GM18505 (cell line): ENCODE measurements around the gene TMEM43.

ENCODE experiments used
- ATAC-seq: cut with Tn5 transposase; IDR thresholded peaks from one replicate; pipeline ENCODE4 v1.9.1; 2021; ENCODE audit not compliant: unreplicated experiment
- POLR2A ChIP-seq: IDR thresholded peaks from 4 replicates; pipeline ENCODE4 v1.6.1; 2011; ENCODE audit warnings: borderline replicate concordance; ENCODE audit not compliant: insufficient read depth, insufficient read length; ENCODE audit errors: extremely low read depth

The TMEM43 gene

DNA sequence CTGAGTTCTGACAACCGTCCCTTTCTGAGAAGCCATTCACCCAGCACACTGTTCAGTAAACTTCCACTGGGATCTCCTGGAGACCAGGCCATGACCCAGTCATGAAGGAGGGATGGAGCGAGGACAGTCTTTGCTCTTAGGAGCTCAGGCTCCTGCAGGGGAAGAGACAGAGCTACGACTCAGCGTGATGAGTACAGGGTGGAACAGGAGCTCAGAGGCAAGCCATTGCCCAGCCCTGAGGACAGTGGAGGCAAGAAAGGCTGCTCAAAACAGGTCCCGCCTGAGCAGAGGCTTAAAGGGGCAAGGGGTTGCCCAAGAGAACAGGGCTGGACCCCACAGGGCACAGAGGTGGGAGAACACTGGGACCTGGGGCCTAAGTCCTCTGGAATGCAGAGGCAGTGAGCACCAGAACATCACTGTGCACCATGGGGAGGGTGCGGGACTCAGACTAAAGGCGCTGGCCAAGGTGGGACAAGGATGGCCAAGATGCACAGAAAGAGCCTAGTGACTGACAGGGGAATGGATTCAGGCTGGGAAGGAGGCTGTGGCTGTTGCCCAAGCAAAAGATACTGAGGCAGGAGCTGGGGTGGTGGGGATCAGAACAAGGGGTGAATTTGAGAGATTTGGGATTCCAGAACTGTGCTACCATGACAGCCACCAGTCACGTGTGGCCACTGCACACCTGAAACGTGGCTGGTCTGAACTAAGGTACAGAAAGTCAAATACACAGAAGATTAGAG lies 25.8 kb downstream of the TMEM43 start:
- ATAC-seq = no peak
- no peak for TF ChIP-seq POLR2A

DNA sequence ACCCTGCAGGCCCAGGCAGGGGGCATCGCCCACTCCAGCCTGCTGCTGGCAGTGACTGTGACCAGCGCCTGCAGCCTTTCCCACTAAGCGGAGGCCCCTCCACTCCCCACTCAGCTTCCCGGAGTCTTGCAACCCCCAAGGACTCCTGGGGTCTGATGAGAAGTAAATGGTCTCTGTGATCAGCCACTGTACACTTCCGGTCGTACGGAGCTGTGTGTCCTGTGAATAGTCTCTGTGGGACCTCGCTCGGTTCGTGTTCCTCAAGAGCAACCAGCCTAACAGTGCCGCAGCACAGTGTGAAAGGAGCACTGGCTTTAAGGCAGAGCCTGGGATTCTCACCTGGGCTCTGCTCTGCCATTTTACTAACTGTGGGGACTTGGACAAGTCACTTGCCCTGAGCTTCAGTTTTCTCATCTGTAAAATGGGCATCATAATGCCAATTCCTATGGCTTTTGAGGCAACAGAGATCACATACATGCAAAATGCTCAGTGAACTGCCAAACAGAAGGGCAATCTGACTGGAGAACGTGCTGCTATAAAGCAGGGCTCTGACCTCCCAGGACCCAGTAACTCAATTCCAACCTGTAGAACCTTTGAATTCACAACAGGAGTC lies 26.7 kb downstream of the TMEM43 start:
- TF ChIP-seq POLR2A = no peak
- no peak for ATAC-seq

DNA sequence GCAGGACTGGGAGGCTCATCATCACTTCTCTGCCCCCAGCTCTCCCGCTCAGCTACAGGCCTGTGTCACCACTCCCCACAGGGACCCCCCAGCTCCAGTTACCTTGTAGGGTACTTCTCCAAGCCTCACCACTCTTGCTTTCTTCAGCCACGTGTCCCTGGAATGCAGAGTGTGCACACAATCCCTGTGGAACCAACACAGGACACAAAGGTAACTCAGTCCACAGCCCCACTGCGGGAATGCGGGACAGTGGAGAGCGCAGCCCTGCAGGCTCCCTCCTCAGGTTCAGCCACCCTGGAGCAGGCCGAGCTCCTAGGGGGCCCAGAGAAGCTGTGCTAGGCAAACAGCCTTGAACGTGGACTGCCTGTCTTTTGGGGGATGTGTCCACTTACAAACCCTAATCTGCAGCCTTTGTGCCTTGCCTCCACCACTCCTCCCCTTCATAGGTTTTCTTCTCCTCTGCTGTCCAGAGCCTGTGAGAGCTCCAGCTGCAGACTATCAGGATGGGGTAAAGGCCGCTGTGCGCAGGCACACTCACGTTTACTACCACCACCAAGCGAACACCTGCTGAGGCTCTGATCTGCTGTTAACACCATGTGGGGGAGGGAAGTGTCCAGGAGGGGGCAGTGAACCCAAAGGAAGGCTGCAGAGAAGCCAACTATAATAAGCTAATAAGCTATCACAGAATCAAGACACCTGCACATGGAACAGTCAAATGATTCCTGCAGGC lies 27.5 kb downstream of the TMEM43 start:
- no peak for ATAC-seq
- no peak for TF ChIP-seq POLR2A

DNA sequence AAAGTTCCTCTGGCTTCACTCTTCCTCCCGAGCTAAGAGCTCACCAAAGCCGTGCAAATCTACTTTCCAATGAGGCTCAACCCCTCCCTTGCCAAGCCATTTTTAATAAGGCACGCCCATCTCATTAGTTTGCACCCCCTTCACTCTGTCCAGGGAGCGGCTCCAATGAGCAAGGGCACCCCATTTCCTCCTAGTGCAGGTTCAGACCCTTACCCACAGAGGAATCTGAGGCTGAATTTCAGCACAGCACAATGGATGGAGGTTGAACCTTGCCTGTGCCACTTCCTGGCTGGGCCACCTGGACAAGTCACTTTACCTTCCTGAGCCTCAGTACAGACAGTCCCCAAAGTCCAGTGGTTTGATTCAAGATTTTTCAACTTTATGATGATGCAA lies 28.1 kb downstream of the TMEM43 start:
- no peak for ATAC-seq
- TF ChIP-seq POLR2A = no peak

DNA sequence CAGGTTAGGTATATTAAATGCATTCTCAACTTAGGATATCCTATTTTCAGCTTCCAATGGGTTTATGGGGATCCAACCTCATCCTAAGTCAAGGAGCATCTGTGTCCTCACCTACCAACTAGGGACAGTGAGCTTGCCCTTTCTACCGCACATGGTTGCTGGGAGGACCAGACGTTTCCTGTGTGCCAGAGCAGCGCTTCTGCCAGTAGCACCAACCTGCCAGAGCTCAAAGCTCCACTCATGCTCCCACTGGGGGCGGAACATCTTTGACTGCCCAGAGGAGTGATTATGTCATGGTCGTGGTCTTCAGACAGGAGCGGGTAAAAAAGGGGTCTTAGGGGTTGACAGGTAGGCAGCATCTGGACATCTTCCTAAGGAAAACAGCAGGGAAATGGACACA lies 28.8 kb downstream of the TMEM43 start:
- ATAC-seq = no peak
- TF ChIP-seq POLR2A = no peak

DNA sequence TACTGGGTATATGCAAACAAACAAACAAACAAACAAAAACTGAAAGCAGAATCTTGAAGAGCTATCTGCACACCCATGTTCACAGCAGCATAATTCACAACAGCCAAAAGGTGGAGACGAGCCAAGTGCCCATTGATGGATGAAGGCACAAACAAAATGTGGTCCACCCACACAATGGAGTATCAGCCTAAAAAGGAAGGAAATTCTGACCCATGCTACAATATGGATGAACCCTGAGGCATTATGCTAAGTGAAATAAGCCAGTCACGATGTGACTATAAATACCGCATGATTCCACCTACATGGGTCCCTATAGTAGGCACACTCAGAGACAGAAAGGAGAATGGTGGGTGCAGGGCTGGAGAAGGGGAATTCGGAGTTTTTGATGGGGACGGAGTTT lies 29.4 kb downstream of the TMEM43 start:
- no peak for ATAC-seq
- TF ChIP-seq POLR2A = no peak

DNA sequence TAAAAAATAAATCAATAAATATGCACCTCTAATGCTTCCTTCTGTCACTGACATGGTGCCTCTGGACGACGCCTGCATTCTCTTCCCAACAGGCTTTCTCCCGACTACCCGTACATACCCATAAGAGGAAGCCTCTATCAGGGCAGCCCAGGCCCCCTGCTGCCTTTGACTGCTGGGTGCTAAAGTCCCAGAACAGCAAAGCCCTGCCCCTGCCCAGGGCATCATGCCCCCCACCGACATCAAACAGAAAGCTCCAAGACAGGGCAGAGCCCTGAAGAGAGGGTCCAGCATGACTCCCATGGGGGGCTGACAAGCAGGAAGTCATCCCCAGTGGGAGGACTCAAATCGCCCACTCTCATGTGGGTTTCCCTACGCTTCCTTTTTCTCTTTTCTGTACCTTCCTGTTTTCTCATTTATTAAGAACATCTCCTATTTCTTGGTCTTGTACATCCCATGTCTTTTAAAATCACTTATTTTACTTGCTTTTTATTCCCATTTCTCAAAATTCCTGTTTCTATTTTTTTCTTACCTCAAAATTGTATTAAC lies 30.1 kb downstream of the TMEM43 start:
- ATAC-seq = no peak

DNA sequence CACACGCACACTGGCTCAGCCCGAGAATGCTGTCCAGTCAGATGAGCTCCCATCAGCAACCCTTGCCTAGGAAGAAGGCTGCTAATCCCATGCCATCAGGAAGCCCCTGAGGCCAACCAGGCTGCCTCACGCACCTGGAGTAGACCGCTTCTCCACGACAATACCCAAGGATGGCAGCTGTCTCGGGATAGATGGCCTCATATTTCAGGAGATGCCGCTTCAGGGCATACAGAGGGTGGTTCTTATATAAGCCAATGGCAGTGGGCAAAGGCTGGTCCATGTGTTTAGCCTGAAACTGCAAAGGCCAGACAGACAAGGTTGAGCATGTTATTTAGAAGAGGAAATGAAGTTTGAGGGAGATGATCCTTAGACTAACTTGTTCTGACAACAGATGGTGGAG lies 31.3 kb downstream of the TMEM43 start:
- TF ChIP-seq POLR2A = no peak

More for the DNA sequence above, 30.1 kb downstream of the TMEM43 start:
- no peak for TF ChIP-seq POLR2A

DNA sequence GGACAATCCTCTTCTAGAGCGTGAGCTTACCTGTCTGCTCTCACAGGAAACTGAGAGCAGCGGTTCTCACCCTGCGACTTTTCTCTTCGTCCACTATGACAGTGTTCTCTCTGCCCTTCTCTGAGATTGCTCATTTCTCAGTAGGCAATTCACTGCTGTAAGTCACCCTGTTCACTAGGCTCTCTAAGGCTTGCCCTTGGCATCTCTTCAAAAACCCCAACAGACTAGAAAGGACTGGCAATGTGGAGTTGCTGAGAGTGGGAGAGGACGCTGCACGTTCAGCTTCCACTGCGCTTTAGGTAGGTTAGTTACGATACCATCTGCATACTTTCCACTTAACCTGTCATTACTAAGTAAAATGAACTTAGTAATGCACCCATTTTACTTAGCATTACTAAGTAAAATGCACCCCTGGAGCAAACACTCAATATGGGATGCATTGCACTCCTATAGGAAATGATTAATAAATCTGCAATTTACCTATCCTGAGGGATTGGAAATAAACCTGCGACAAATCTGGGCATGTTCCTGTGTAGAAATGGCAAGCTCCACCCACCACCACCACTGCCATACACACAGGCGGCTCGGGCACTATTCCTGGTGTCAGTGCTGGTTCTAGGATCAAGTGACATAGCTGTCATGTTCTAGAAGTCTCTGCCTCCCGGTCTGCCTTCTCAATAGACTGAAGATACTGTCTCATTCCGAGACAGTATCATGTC lies 32.1 kb downstream of the TMEM43 start:
- no peak for TF ChIP-seq POLR2A
- no peak for ATAC-seq

More for the DNA sequence above, 31.3 kb downstream of the TMEM43 start:
- ATAC-seq = no peak

DNA sequence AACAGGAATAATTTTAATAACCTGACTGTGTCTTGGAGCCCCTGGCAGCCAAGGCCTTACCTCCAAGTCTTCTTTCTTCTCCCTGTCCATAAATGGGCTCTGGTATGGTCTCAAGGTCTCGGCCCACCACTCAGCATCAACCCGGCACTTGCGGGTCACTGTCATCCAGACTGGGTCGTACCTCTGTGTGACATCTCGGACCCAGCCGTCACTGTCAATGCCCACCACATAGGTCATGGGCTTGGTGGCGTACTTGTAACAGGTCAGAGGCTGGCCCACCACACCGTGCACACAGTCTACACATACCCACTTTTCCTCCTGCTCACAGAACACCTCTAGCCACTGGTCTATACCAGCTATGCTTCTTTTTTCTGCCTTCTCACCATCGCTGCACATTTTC lies 33.1 kb downstream of the TMEM43 start:
- no peak for ATAC-seq
- TF ChIP-seq POLR2A = no peak

DNA sequence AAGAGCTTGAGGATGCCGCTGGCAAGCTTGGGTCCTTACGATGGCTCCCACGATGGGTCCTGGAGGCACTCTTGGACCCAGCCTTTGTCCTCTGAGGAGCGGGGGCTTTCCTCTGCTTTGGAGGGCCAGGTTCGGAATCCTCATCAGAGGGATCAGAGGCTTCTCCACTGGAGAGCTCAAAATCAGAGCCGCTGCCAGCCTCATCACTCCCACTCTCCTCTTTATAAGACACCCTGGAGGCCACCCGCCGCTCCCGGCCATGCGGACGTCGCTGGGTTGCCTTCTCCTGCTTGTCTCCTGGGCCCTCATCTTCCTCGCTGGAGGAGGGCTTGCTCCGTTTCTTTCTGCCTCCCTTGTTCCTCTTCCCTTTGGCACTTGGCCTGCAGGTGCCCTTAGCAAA lies 33.5 kb downstream of the TMEM43 start:
- no peak for ATAC-seq
- no peak for TF ChIP-seq POLR2A

DNA sequence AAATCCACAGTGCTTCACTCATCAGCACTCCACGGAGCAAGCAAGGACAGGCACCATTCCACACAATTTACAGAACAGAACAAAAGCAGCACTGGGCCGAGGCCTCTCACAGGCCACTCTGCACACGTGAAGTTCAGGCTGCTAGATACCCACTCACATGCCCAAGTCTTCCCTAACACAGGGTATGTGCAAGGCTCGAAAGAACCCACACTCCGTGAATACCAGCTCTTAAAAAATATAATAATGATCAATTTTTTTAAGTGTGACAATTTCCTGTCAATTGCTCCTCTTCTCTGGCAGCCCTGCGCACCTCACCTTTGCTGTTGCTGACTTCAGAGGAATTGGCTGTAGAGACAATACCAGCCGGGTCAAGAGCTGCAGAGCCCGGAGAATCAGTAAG lies 34.6 kb downstream of the TMEM43 start:
- ATAC-seq = no peak
- TF ChIP-seq POLR2A = no peak

DNA sequence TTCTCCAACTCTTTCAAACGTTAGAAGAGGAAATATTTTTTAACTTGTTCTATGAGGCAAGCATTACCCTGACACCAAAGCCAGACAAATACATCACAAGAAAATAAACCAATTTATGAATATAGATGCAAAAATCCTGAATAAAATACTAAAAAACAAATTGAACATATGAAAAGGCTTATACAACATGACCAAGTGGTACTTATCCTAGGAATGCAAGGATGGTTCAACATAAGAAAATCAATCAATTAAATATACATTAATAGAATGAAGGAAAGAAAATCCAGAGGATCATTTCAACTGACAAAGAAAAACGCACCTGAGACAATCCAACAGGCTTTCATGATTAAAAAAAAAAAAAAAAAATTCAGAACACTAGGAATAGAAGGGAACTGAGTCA lies 36.4 kb downstream of the TMEM43 start:
- no peak for ATAC-seq
- no peak for TF ChIP-seq POLR2A
